ENCODE measurements around the gene TRPM3.

DNA sequence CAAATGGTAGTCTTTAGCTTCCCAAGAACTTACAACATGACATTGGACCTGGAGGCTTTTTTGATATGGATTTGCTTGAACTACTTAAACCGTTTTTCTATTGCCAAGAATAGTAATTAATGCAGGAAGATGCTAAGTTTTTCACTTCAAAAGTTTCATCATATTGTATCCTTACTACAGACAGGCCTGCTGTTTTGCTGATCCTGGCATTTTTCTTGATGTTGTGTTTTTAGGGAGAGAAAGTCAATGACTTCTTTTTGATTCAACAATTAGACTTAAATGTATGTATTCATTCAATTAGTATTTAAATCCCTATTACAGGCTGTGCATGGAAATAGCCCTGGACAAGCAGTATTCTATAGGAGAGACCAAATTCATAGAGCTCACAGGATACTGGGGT is 172.7 kb downstream of the TRPM3 start:
- TF ChIP-seq, protein P1, sequence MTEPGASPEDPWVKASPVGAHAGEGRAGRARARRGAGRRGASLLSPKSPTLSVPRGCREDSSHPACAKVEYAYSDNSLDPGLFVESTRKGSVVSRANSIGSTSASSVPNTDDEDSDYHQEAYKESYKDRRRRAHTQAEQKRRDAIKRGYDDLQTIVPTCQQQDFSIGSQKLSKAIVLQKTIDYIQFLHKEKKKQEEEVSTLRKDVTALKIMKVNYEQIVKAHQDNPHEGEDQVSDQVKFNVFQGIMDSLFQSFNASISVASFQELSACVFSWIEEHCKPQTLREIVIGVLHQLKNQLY (CRISPR knock-in tag; IDR thresholded peaks at IDR 0.05): no peak
- TF ChIP-seq, protein P2, sequence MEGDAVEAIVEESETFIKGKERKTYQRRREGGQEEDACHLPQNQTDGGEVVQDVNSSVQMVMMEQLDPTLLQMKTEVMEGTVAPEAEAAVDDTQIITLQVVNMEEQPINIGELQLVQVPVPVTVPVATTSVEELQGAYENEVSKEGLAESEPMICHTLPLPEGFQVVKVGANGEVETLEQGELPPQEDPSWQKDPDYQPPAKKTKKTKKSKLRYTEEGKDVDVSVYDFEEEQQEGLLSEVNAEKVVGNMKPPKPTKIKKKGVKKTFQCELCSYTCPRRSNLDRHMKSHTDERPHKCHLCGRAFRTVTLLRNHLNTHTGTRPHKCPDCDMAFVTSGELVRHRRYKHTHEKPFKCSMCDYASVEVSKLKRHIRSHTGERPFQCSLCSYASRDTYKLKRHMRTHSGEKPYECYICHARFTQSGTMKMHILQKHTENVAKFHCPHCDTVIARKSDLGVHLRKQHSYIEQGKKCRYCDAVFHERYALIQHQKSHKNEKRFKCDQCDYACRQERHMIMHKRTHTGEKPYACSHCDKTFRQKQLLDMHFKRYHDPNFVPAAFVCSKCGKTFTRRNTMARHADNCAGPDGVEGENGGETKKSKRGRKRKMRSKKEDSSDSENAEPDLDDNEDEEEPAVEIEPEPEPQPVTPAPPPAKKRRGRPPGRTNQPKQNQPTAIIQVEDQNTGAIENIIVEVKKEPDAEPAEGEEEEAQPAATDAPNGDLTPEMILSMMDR (IDR thresholded peaks at IDR 0.05): no peak
- TF ChIP-seq ZNF138 (CRISPR knock-in tag; conservative IDR thresholded peaks at IDR 0.05): no peak
- no peak for TF ChIP-seq ZNF121 (CRISPR knock-in tag; IDR thresholded peaks at IDR 0.05)
- TF ChIP-seq, protein P3, sequence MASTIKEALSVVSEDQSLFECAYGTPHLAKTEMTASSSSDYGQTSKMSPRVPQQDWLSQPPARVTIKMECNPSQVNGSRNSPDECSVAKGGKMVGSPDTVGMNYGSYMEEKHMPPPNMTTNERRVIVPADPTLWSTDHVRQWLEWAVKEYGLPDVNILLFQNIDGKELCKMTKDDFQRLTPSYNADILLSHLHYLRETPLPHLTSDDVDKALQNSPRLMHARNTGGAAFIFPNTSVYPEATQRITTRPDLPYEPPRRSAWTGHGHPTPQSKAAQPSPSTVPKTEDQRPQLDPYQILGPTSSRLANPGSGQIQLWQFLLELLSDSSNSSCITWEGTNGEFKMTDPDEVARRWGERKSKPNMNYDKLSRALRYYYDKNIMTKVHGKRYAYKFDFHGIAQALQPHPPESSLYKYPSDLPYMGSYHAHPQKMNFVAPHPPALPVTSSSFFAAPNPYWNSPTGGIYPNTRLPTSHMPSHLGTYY (CRISPR knock-in tag; IDR thresholded peaks at IDR 0.05): no peak
- TF ChIP-seq, protein P4, sequence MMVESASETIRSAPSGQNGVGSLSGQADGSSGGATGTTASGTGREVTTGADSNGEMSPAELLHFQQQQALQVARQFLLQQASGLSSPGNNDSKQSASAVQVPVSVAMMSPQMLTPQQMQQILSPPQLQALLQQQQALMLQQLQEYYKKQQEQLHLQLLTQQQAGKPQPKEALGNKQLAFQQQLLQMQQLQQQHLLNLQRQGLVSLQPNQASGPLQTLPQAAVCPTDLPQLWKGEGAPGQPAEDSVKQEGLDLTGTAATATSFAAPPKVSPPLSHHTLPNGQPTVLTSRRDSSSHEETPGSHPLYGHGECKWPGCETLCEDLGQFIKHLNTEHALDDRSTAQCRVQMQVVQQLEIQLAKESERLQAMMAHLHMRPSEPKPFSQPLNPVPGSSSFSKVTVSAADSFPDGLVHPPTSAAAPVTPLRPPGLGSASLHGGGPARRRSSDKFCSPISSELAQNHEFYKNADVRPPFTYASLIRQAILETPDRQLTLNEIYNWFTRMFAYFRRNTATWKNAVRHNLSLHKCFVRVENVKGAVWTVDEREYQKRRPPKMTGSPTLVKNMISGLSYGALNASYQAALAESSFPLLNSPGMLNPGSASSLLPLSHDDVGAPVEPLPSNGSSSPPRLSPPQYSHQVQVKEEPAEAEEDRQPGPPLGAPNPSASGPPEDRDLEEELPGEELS (CRISPR knock-in tag; IDR thresholded peaks at IDR 0.05): no peak
- no peak for TF ChIP-seq USF2 (CRISPR knock-in tag; IDR thresholded peaks at IDR 0.05)

Data from WTC11 (cell line).